GM20000 (cell line): Measurements from ENCODE around the gene VMAC.

ENCODE experiments used
- DNase-seq: peaks from one replicate; pipeline ENCODE4 v3.0.0; 2012; ENCODE audit warnings: low spot score
- TF ChIP-seq, protein P1 (sequence below): IDR thresholded peaks from 2 replicates; pipeline ENCODE4 v1.5.1; 2012; ENCODE audit warnings: mild to moderate bottlenecking, control low read depth; ENCODE audit errors: extremely low read depth, missing control alignments

The VMAC gene

DNA sequence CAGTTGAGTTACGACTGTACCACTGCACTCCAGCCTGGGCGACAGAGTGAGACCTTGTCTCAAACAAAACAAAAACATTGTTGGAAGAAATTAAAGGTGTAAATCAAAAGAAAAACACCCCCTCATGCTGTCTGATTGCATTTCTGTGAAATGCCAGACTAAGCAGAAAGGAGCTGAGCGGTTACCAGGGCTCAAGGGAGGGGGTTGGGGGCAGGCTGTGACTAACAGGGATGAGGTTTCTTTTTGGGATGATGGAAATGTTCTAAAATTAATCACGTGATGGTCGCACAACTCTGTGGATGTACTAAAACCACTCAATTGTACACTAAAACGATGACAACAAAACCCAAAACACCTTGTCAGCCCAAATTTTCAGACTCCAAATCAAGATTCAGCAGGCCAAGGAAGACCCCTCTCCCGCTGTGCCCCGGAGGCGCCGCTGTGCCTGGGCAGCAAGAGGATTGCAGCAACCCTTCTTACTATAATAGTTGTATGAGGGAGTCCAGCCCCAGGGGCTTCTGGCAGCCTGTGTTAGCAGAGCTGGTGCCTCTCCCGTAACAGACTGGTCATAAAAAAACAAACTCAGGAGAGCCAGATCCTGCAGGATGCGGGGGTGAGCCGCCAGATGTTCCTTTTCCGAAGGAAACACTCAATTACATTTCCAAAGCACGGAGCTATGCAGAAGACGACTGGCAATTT is 30.3 kb downstream of the VMAC start:
- no peak for DNase-seq
- TF ChIP-seq, protein P1, sequence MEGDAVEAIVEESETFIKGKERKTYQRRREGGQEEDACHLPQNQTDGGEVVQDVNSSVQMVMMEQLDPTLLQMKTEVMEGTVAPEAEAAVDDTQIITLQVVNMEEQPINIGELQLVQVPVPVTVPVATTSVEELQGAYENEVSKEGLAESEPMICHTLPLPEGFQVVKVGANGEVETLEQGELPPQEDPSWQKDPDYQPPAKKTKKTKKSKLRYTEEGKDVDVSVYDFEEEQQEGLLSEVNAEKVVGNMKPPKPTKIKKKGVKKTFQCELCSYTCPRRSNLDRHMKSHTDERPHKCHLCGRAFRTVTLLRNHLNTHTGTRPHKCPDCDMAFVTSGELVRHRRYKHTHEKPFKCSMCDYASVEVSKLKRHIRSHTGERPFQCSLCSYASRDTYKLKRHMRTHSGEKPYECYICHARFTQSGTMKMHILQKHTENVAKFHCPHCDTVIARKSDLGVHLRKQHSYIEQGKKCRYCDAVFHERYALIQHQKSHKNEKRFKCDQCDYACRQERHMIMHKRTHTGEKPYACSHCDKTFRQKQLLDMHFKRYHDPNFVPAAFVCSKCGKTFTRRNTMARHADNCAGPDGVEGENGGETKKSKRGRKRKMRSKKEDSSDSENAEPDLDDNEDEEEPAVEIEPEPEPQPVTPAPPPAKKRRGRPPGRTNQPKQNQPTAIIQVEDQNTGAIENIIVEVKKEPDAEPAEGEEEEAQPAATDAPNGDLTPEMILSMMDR: no peak

DNA sequence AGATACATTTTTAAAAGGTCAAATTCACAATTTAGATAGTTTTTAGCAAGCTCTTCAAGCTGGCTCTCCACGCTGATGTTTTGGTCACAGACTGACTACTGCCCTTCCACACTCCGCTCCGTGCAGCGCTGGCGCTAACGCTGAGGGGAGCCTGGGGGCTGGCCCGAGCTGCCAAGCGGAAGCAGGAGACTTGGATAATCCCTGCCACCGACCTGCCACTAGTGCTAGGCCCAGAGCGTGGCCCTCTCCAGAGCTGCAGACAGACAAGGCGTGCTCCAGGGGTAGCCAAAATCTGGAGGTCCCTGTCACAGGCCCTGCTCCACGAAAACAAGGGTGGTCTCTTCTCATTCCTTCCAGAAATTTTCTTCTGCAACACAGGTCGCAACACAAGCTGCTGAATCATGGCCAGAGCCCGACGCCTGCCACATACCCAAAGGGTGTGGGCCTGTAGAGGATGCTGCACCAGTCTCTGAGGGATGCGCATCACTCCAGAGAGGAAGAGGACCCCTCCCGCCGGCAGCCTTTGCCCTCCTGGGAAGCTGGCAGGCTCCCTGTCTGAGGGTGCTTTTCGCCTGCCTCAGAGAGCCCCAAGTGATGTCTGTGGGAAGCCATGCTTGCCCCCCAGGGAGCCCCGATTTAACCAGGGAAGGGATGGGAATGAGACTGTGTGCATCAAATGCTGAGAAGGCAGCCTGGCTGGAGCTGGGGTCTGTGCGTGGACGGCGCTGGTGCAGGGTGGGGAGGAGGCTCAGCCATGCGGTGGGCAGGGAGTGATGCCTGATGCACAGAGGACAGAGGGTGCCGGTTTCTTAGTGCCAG is 31.0 kb downstream of the VMAC start:
- TF ChIP-seq, protein P1: no peak
- no peak for DNase-seq

DNA sequence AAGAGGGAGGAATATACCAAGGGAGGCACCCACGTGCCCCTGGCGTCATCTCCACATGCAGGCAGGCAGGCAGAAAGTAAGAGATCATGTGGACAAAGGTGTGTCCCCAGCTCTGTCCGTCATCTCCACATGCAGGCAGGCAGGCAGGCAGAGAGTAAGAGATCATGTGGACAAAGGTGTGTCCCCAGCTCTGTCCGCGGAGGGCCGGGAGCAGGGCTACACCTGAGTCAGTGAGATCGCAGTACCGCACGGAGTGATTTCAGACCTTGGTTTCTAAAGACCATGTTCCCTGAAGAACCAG is 31.6 kb downstream of the VMAC start:
- TF ChIP-seq, protein P1: no peak
- DNase-seq: no peak

DNA sequence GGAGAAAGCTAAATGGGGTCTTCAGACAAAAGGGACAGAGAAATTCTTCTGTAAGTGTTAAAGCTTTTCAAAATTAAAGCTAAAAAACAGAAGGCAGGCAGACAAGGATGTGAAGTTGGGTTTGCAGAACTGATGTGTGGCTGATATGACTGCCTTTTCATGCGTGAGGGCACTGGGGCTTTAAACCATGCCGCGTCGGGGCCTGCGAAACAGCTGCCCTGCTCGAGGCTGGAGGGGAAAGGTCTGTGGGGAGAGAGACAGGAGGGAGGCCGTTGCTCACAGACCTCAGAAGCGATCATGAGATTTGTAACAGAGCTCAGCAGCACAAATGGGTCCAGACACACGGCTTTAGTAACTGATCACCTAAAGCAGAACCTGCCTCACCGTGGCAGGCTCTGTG is 32.9 kb downstream of the VMAC start:
- DNase-seq: no peak
- TF ChIP-seq, protein P1: no peak

DNA sequence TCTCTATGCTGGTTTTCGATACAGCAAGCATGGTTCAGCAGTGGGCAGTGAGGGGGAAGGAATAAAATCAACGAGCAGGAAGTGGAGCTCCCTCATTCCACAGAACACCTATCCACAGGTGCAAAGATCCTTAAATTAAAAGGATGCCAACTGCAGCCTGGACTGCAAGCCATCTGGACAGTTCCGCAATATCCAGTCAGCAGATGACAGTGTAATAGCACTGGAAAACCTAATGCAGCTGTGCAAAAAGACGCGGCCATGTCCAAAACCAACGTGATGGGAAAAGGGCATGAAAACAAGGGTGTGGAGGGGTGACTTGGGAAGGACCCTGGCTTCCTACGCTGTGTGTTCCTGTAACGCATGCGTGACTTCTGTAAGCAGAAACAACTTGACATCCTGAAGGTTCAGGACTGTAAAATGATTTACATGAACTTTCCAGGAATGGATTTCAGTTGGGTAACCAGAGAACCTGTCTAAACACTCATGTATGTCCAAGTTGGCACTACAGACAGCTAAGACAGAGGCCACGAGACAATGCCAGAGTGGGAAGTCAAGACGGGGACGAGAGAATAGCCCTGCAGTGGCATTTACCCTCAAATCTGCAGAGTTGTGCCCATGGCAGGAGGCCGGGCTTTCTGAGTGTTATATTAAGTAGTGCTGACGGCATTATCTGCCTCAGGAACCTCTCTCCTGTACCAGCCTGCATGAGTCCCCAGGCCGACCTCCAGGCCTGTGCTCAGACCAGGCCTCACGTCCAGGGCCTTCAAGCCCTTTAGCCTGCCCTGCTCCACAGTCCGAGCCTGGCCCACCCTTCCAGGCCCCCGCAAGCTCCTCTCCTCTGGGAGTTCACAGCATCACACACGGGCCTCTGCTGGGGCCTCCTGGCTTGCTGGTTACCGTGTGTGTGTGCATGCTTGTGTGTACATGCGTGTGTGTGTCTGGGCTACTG is 35.9 kb downstream of the VMAC start:
- no peak for DNase-seq
- TF ChIP-seq, protein P1: no peak

DNA sequence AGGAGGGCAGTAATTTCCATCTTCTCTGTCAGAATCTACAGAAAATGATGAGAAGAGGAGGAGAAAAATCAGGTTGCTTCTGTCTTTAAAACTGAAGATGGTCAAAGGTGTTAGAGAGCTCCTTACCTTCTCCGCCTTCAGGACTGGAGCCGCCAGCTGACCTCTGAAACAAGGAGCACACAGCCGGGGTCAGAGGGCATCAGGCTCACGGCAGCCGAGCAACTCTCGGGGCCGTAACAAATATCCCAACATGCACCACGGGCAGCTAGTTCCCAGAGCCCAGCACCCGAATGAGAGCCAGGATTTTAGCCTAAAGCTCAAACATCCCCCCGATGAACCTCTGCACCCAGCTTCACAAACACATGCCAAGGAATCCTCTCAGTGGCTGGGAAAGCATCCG is 37.0 kb downstream of the VMAC start:
- TF ChIP-seq, protein P1: no peak
- DNase-seq: no peak
